CD4-positive, alpha-beta memory T cell (primary cell): ENCODE results near the gene LCN12. TPM values are rescaled to one million over a fixed set of nuclear protein-coding genes. Genes with fewer than 3 reads are reported as not detected.

ENCODE experiments used
- CTCF ChIA-PET: fragments of 350-600 bp; sonication (Branson Sonifier 250); formaldehyde crosslinking; loops from one replicate; lab custom pipeline; 2021; ENCODE audit warnings: inconsistent platforms; ENCODE audit not compliant: partially characterized antibody; lab: Charles Lee
- POLR2A ChIA-PET: fragments of 350-600 bp; sonication (Branson Sonifier 250); formaldehyde crosslinking; loops from one replicate; lab custom pipeline; 2021; ENCODE audit not compliant: partially characterized antibody; lab: Charles Lee
- DNase-seq, 5 donors: peaks; one replicate each; pipeline versions ENCODE4 v3.0.0 to v3.0.0-alpha.2; 2020 to 2022; ENCODE audit warnings: mixed read lengths in 1 of 5
- H3K27ac ChIP-seq: one replicate; pipeline ENCODE4 v1.7.0; 2013; ENCODE audit warnings: low read depth, low read length
- H3K27me3 ChIP-seq: 2 replicates; pipeline ENCODE4 v1.7.0; 2013; ENCODE audit warnings: mild to moderate bottlenecking, low read length, moderate library complexity; ENCODE audit not compliant: insufficient read depth
- H3K36me3 ChIP-seq: 2 replicates; pipeline ENCODE4 v1.7.0; 2013; ENCODE audit warnings: mild to moderate bottlenecking, low read length, moderate library complexity; ENCODE audit not compliant: insufficient read depth
- H3K4me1 ChIP-seq: 2 replicates; pipeline ENCODE4 v1.7.0; 2013; ENCODE audit warnings: mild to moderate bottlenecking, low read length, moderate library complexity; ENCODE audit not compliant: insufficient read depth
- H3K4me3 ChIP-seq, 2 donors: one replicate each; pipeline ENCODE4 v1.7.0; 2013; ENCODE audit warnings: low read length in 2 of 2, mild to moderate bottlenecking in 1 of 2
- H3K9me3 ChIP-seq, 2 donors: one replicate each; pipeline ENCODE4 v1.7.0; 2013; ENCODE audit warnings: low read length in 2 of 2, control low read depth in 1 of 2; ENCODE audit not compliant: control insufficient read depth in 1 of 2
- H3K27ac Mint-ChIP-seq, 7 donors: one replicate each; pipeline ENCODE4 v1.8.0; 2020 to 2021; ENCODE audit warnings: mixed read lengths in 7 of 7, mild to moderate bottlenecking in 6 of 7, inconsistent platforms in 3 of 7, moderate library complexity in 3 of 7
- H3K27me3 Mint-ChIP-seq, 2 donors: one replicate each; pipeline ENCODE4 v1.8.0; 2020 to 2021; ENCODE audit warnings: mixed read lengths in 2 of 2
- H3K36me3 Mint-ChIP-seq, 2 donors: one replicate each; pipeline ENCODE4 v1.8.0; 2020 to 2021; ENCODE audit warnings: mixed read lengths in 2 of 2, inconsistent platforms in 1 of 2, mild to moderate bottlenecking in 1 of 2
- H3K4me1 Mint-ChIP-seq, 4 donors: one replicate each; pipeline ENCODE4 v1.8.0; 2020 to 2021; ENCODE audit warnings: mixed read lengths in 4 of 4, mild to moderate bottlenecking in 1 of 4
- H3K4me3 Mint-ChIP-seq, 8 donors: one replicate each; pipeline ENCODE4 v1.8.0; 2020 to 2021; ENCODE audit warnings: mixed read lengths in 8 of 8, mild to moderate bottlenecking in 7 of 8, moderate library complexity in 6 of 8, inconsistent platforms in 3 of 8
- H3K9me3 Mint-ChIP-seq, 8 donors: one replicate each; pipeline ENCODE4 v1.8.0; 2020 to 2021; ENCODE audit warnings: mixed read lengths in 8 of 8, mild to moderate bottlenecking in 5 of 8, inconsistent platforms in 3 of 8, moderate library complexity in 1 of 8
- intact Hi-C: fragments of 100-400 bp; cut with micrococcal nuclease; formaldehyde crosslinking; loops from one replicate; pipeline ENCODE4 v1.15.1; 2023
- polyA plus RNA-seq, 2 donors: library from polyadenylated mRNA; unstranded; fragments of 300-500 nt; fragmentation: Illumina TruSeq; gene quantifications; one replicate each; pipeline ENCODE4 v1.2.3, GENCODE V29; 2021
- total RNA-seq, 2 experiments: library from RNA; stranded (reverse); gene quantifications; one replicate each; pipeline ENCODE4 v1.2.3, GENCODE V29; 2021

The LCN12 gene
- total and polyA plus RNA-seq, 4 experiments from 2014 or later: 0.72 to 1.4 TPM; not detected in 2

GRCh38 chr9:136936645-136937170, 15.4 kb upstream of the LCN12 start:
- POLR2A ChIA-PET: interaction anchor here (1.3 to 1.4 kb wide), 2 partner anchors 55 to 60 kb away, joined by 3 to 4 read pairs; partner anchors contain the start of gene CLIC3
- Histone ChIP-seq H3K9me3 (no peaks in the 10 kb centered on the region), H3K27me3 (no peaks in the 10 kb centered on the region), H3K36me3 (peaks cover 16% of the 10 kb centered on the region), H3K27ac (no peak overlapping the region), H3K4me3 (no peak overlapping the region), H3K4me1 (no peaks in the 10 kb centered on the region)
- Mint-ChIP-seq H3K36me3 (peaks cover 16 to 19% of the 10 kb centered on the region in 2 donors), H3K4me3 (no peak overlapping the region), H3K4me1 (peaks cover 4 to 10% (median 6%) of the 10 kb centered on the region in 4 donors), H3K9me3 (peaks cover 0 to 2% (median 0%) of the 10 kb centered on the region in 8 donors), H3K27ac (peak overlapping the region in 2 of 7 donors; percentile 8 to 27), H3K27me3 (no peaks in the 10 kb centered on the region)
- CTCF ChIA-PET: interaction anchor here (2.3 kb wide), 1 partner anchor 98 kb away, joined by 9 read pairs; no protein-coding TSS in a partner anchor
- DNase-seq: no peak
- intact Hi-C loops: no loop called here

- ChIA-PET POLR2A (interaction anchor here (1.1 to 1.4 kb wide), 3 partner anchors 56 to 77 kb away, joined by 3 to 4 read pairs (median 3); partner anchors contain the start of gene CLIC3), CTCF (interaction anchor here (0.6 to 2.3 kb wide), 3 partner anchors 8 to 98 kb away, joined by 3 to 9 read pairs (median 3); partner anchors contain the start of gene AJM1)
- no peaks in the 10 kb centered on the region for H3K27me3 Mint-ChIP-seq
- peaks cover 4 to 10% (median 6%) of the 10 kb centered on the region in 4 donors for H3K4me1 Mint-ChIP-seq
- no peak overlapping the region for H3K27ac ChIP-seq
- no peak overlapping the region for H3K4me3 ChIP-seq
- H3K4me3 Mint-ChIP-seq: no peak overlapping the region
- no peak for DNase-seq
- H3K27ac Mint-ChIP-seq: peak overlapping the region in 1 of 7 donors; percentile 19
- peaks cover 21% of the 10 kb centered on the region for H3K36me3 ChIP-seq
- peaks cover 19% of the 10 kb centered on the region in 2 donors for H3K36me3 Mint-ChIP-seq
- intact Hi-C loops: no loop called here
- peaks cover 0 to 2% (median 0%) of the 10 kb centered on the region in 8 donors for H3K9me3 Mint-ChIP-seq
- no peaks in the 10 kb centered on the region for H3K4me1 ChIP-seq
- no peaks in the 10 kb centered on the region for H3K9me3 ChIP-seq
- H3K27me3 ChIP-seq: no peaks in the 10 kb centered on the region
Measured at GRCh38 chr9:136937186-136938001, 14.7 kb upstream of the LCN12 start.

GRCh38 chr9:136939431-136939995, 12.6 kb upstream of the LCN12 start:
- Histone ChIP-seq H3K27me3 (no peaks in the 10 kb centered on the region), H3K27ac (no peak overlapping the region), H3K4me3 (no peak overlapping the region), H3K36me3 (peaks cover 21% of the 10 kb centered on the region), H3K9me3 (no peaks in the 10 kb centered on the region), H3K4me1 (peaks cover 12% of the 10 kb centered on the region)
- ChIA-PET POLR2A (interaction anchor here (0.7 to 1.4 kb wide), 4 partner anchors 10 to 135 kb away, joined by 3 to 5 read pairs (median 4); partner anchors contain the start of gene AJM1), CTCF (interaction anchor here (0.7 to 1.1 kb wide), 3 partner anchors 9 to 147 kb away, joined by 3 to 4 read pairs (median 3); no protein-coding TSS in a partner anchor)
- Mint-ChIP-seq H3K4me1 (peaks cover 1 to 13% (median 7%) of the 10 kb centered on the region in 4 donors), H3K4me3 (no peak overlapping the region), H3K9me3 (peaks cover 0 to 2% (median 0%) of the 10 kb centered on the region in 8 donors), H3K36me3 (peaks cover 16 to 19% of the 10 kb centered on the region in 2 donors), H3K27me3 (no peaks in the 10 kb centered on the region), H3K27ac (peak overlapping the region in 2 of 7 donors; percentile 35 to 37)
- DNase-seq: no peak
- intact Hi-C loops: no loop called here

- ChIA-PET POLR2A (interaction anchor here (0.7 to 1.2 kb wide), 2 partner anchors 98 to 136 kb away, joined by 3 to 4 read pairs; partner anchors contain the start of gene AJM1), CTCF (interaction anchor here (1.1 kb wide), 1 partner anchor 148 kb away, joined by 4 read pairs; no protein-coding TSS in a partner anchor)
- intact Hi-C loops: no loop called here
- peaks cover 21% of the 10 kb centered on the region for H3K36me3 ChIP-seq
- no peak overlapping the region for H3K27ac Mint-ChIP-seq
- no peak overlapping the region for H3K4me3 Mint-ChIP-seq
- H3K9me3 ChIP-seq: no peaks in the 10 kb centered on the region
- no peak overlapping the region for H3K27ac ChIP-seq
- no peak for DNase-seq
- no peaks in the 10 kb centered on the region for H3K27me3 Mint-ChIP-seq
- peaks cover 16% of the 10 kb centered on the region for H3K4me1 ChIP-seq
- peaks cover 0 to 2% (median 0%) of the 10 kb centered on the region in 8 donors for H3K9me3 Mint-ChIP-seq
- peaks cover 16 to 19% of the 10 kb centered on the region in 2 donors for H3K36me3 Mint-ChIP-seq
- H3K4me3 ChIP-seq: no peak overlapping the region
- H3K4me1 Mint-ChIP-seq: peaks cover 4 to 18% (median 11%) of the 10 kb centered on the region in 4 donors
- no peaks in the 10 kb centered on the region for H3K27me3 ChIP-seq
Measured at GRCh38 chr9:136939996-136940525, 12.0 kb upstream of the LCN12 start.

GRCh38 chr9:136940526-136941230, 11.4 kb upstream of the LCN12 start:
- Mint-ChIP-seq H3K4me3 (no peak overlapping the region), H3K27ac (no peak overlapping the region)

More at GRCh38 chr9:136940526-136941230, 11.4 kb upstream of the LCN12 start:
- Histone ChIP-seq H3K27ac (no peak overlapping the region), H3K9me3 (no peaks in the 10 kb centered on the region), H3K27me3 (no peaks in the 10 kb centered on the region), H3K4me1 (peaks cover 20% of the 10 kb centered on the region), H3K4me3 (no peak overlapping the region), H3K36me3 (peaks cover 21% of the 10 kb centered on the region)
- H3K9me3 Mint-ChIP-seq: peaks cover 0 to 2% (median 0%) of the 10 kb centered on the region in 8 donors
- DNase-seq: no peak
- no peaks in the 10 kb centered on the region for H3K27me3 Mint-ChIP-seq
- peaks cover 4 to 18% (median 11%) of the 10 kb centered on the region in 4 donors for H3K4me1 Mint-ChIP-seq
- ChIA-PET POLR2A (interaction anchor here (1.2 kb wide), 1 partner anchor 22 kb away, joined by 4 read pairs; no protein-coding TSS in a partner anchor), CTCF (no interaction called here)
- intact Hi-C loops: no loop called here
- H3K36me3 Mint-ChIP-seq: peaks cover 16 to 19% of the 10 kb centered on the region in 2 donors
